Putamen (tissue), 1 donor: Measurements from ENCODE around the gene RBL2.
"Not testable (repeated sequence)": the region's sequence is repeated elsewhere in the genome, so short reads cannot be mapped to it uniquely, and the experiment has no call there.

Experiments used
- DNase-seq: peaks from one replicate; pipeline ENCODE4 v3.0.0-alpha.2; 2016; ENCODE audit warnings: low spot score

The RBL2 gene

GRCh38 chr16:53504665-53505064, 70.4 kb downstream of the RBL2 start:
- DNase-seq = peak; percentile 41

GRCh38 chr16:53506254-53506653, 72.0 kb downstream of the RBL2 start:
- DNase-seq = no peak

- no peak for DNase-seq
Measured at GRCh38 chr16:53507464-53508179, 73.4 kb downstream of the RBL2 start.

- peak; percentile 69 for DNase-seq
Measured at GRCh38 chr16:53509906-53510703, 75.8 kb downstream of the RBL2 start.

- DNase-seq = no peak
Measured at GRCh38 chr16:53510704-53511070, 76.4 kb downstream of the RBL2 start.

- no peak for DNase-seq
Measured at GRCh38 chr16:53511084-53511402, 76.8 kb downstream of the RBL2 start.

GRCh38 chr16:53511403-53512280, 77.4 kb downstream of the RBL2 start:
- DNase-seq = no peak

GRCh38 chr16:53512795-53513194, 78.5 kb downstream of the RBL2 start:
- DNase-seq = not testable (repeated sequence)

GRCh38 chr16:53515259-53515658, 81.0 kb downstream of the RBL2 start:
- no peak for DNase-seq

- no peak for DNase-seq
Measured at GRCh38 chr16:53515811-53516210, 81.5 kb downstream of the RBL2 start.

- no peak for DNase-seq
Measured at GRCh38 chr16:53517851-53518250, 83.6 kb downstream of the RBL2 start.

- DNase-seq = no peak
Measured at GRCh38 chr16:53518550-53519416, 84.5 kb downstream of the RBL2 start.

GRCh38 chr16:53519417-53520091, 85.3 kb downstream of the RBL2 start:
- no peak for DNase-seq

GRCh38 chr16:53523126-53523804, 89.0 kb downstream of the RBL2 start:
- DNase-seq = no peak

- no peak for DNase-seq
Measured at GRCh38 chr16:53523971-53524548, 89.8 kb downstream of the RBL2 start.

- no peak for DNase-seq
Measured at GRCh38 chr16:53528797-53529196, 94.5 kb downstream of the RBL2 start.

- DNase-seq = no peak
Measured at GRCh38 chr16:53529513-53529912, 95.2 kb downstream of the RBL2 start.

- no peak for DNase-seq
Measured at GRCh38 chr16:53530046-53530445, 95.8 kb downstream of the RBL2 start.

GRCh38 chr16:53530741-53531140, 96.5 kb downstream of the RBL2 start:
- DNase-seq = no peak

- DNase-seq = no peak
Measured at GRCh38 chr16:53534206-53534605, 99.9 kb downstream of the RBL2 start.
